IMR-90 (cell line): ENCODE results near the gene NLRC3. TPM values are rescaled to one million over a fixed set of nuclear protein-coding genes. Genes with fewer than 3 reads are reported as not detected.

Experiments
- ATAC-seq: fragments of 200-7000 bp; cut with Tn5 transposase; 2 replicates; pipeline ENCODE4 v1.9.1; 2020; ENCODE audit warnings: low read depth, mild to moderate bottlenecking, moderate library complexity
- BruUV-seq: library from RNA; stranded (reverse); fragments of 400-500 nt; replicated peaks from 2 replicates; lab custom pipeline; 2021; lab: Mats Ljungman, UMichigan
- CTCF ChIA-PET: fragments of 300-600 bp; formaldehyde crosslinking; extraction: SDS; loops from one replicate; lab custom pipeline; 2021; ENCODE audit warnings: antibody characterized with exemption; lab: Yijun Ruan, JAX
- POLR2A ChIA-PET: fragments of 300-600 bp; sonication (Branson Sonifier 250); formaldehyde crosslinking; loops from one replicate; lab custom pipeline; 2022; ENCODE audit warnings: antibody characterized with exemption; ENCODE audit not compliant: unreplicated experiment; lab: Charles Lee
- DNase-seq: peaks from one replicate; pipeline ENCODE4 v3.0.0; 2013
- H2AFZ ChIP-seq: replicated peaks from 2 replicates; pipeline ENCODE3; 2013; ENCODE audit warnings: low read length, mild to moderate bottlenecking; ENCODE audit not compliant: poor library complexity
- H2AK5ac ChIP-seq: 2 replicates; pipeline ENCODE4 v1.6.1; 2013; ENCODE audit warnings: low read depth, low read length, inconsistent platforms
- H2AK9ac ChIP-seq: replicated peaks from 2 replicates; pipeline ENCODE3; 2013; ENCODE audit warnings: mild to moderate bottlenecking, low read depth, low read length, moderate library complexity; ENCODE audit not compliant: poor library complexity
- H2BK120ac ChIP-seq: 2 replicates; pipeline ENCODE4 v1.6.1; 2013; ENCODE audit warnings: low read depth, low read length, inconsistent platforms
- H2BK15ac ChIP-seq: 3 replicates; pipeline ENCODE4 v1.6.1; 2013; ENCODE audit warnings: low read depth, low read length, inconsistent platforms
- H2BK20ac ChIP-seq: 2 replicates; pipeline ENCODE4 v1.6.1; 2013; ENCODE audit warnings: low read depth, mild to moderate bottlenecking, inconsistent platforms, low read length, moderate library complexity
- H2BK5ac ChIP-seq: 2 replicates; pipeline ENCODE4 v1.6.1; 2013; ENCODE audit warnings: mild to moderate bottlenecking, low read depth, low read length, inconsistent platforms; ENCODE audit not compliant: poor library complexity, severe bottlenecking
- H3K14ac ChIP-seq: replicated peaks from 2 replicates; pipeline ENCODE4 v1.6.1; 2013; ENCODE audit warnings: low read depth, low read length, inconsistent platforms
- H3K18ac ChIP-seq: 2 replicates; pipeline ENCODE4 v1.6.1; 2013; ENCODE audit warnings: low read depth, low read length, control low read depth
- H3K23ac ChIP-seq: 2 replicates; pipeline ENCODE4 v1.6.1; 2013; ENCODE audit warnings: low read depth, low read length, inconsistent platforms
- H3K27ac ChIP-seq: 2 replicates; pipeline ENCODE4 v1.5.1; 2013; ENCODE audit warnings: mild to moderate bottlenecking, control low read depth, low read length; ENCODE audit not compliant: insufficient read depth
- H3K27me3 ChIP-seq: 2 replicates; pipeline ENCODE4 v1.6.1; 2013; ENCODE audit warnings: low read length; ENCODE audit not compliant: control insufficient read depth, insufficient read depth
- H3K36me3 ChIP-seq: 2 replicates; pipeline ENCODE4 v1.6.1; 2013; ENCODE audit warnings: low read length, mixed read lengths; ENCODE audit not compliant: control insufficient read depth, insufficient read depth
- H3K4ac ChIP-seq: 2 replicates; pipeline ENCODE4 v1.6.1; 2013; ENCODE audit warnings: low read depth, low read length, inconsistent platforms
- H3K4me1 ChIP-seq: 2 replicates; pipeline ENCODE4 v1.6.1; 2013; ENCODE audit warnings: low read length, mixed read lengths; ENCODE audit not compliant: control insufficient read depth, insufficient read depth
- H3K4me2 ChIP-seq: 2 replicates; pipeline ENCODE4 v1.6.1; 2013; ENCODE audit warnings: low read depth, mild to moderate bottlenecking, control low read depth, low read length, moderate library complexity
- H3K4me3 ChIP-seq: 2 replicates; pipeline ENCODE4 v1.5.1; 2013; ENCODE audit warnings: low read depth, mild to moderate bottlenecking, control low read depth, low read length, moderate library complexity; ENCODE audit not compliant: insufficient read depth
- H3K56ac ChIP-seq: 2 replicates; pipeline ENCODE4 v1.6.1; 2013; ENCODE audit warnings: low read length, inconsistent platforms; ENCODE audit not compliant: insufficient read depth; ENCODE audit errors: extremely low read depth
- H3K79me1 ChIP-seq, 2 experiments: 2 replicates each; pipeline ENCODE4 v1.6.1; 2013; ENCODE audit warnings: low read length in 2 of 2, inconsistent platforms in 1 of 2, low read depth in 1 of 2
- H3K9ac ChIP-seq: 2 replicates; pipeline ENCODE4 v1.6.1; 2013; ENCODE audit warnings: low read depth, low read length, control low read depth
- H3K9me1 ChIP-seq: 2 replicates; pipeline ENCODE4 v1.6.1; 2013; ENCODE audit warnings: low read length, inconsistent platforms; ENCODE audit not compliant: insufficient read depth
- H3K9me3 ChIP-seq: 2 replicates; pipeline ENCODE4 v1.6.1; 2013; ENCODE audit warnings: low read length; ENCODE audit not compliant: control insufficient read depth, insufficient read depth
- H4K20me1 ChIP-seq: 2 replicates; pipeline ENCODE4 v1.6.1; 2013; ENCODE audit warnings: low read length, inconsistent platforms; ENCODE audit not compliant: insufficient read depth
- H4K5ac ChIP-seq: 2 replicates; pipeline ENCODE4 v1.6.1; 2013; ENCODE audit warnings: mild to moderate bottlenecking, low read depth, low read length, control low read depth
- H4K8ac ChIP-seq, 2 experiments: 2 replicates each; pipeline ENCODE4 v1.6.1; 2013; ENCODE audit warnings: low read depth in 2 of 2, low read length in 2 of 2, control low read depth in 1 of 2, inconsistent platforms in 1 of 2
- H4K91ac ChIP-seq: 2 replicates; pipeline ENCODE4 v1.6.1; 2013; ENCODE audit warnings: low read depth, low read length, inconsistent platforms; ENCODE audit not compliant: insufficient read depth
- BHLHE40 ChIP-seq: fragments of 150-350 bp; IDR thresholded peaks from 2 replicates; pipeline ENCODE4 v1.6.1; 2016; ENCODE audit warnings: mild to moderate bottlenecking, low read depth, low read length
- CEBPB ChIP-seq: IDR thresholded peaks from 2 replicates; pipeline ENCODE4 v1.6.1; 2012; ENCODE audit warnings: low read depth, low read length, improper control_type of control experiment
- CHD1 ChIP-seq: IDR thresholded peaks from 2 replicates; pipeline ENCODE4 v1.6.1; 2012; ENCODE audit warnings: low read depth, low read length, improper control_type of control experiment
- CTCF ChIP-seq: conservative IDR thresholded peaks from 2 replicates; pipeline ENCODE4 v1.5.1; 2012; ENCODE audit warnings: mild to moderate bottlenecking, low read depth, low read length, improper control_type of control experiment
- ELK1 ChIP-seq: fragments of 150-350 bp; IDR thresholded peaks from 2 replicates; pipeline ENCODE4 v1.6.1; 2016; ENCODE audit warnings: low read depth, mild to moderate bottlenecking, low read length, moderate library complexity, borderline replicate concordance
- FOS ChIP-seq: fragments of 150-350 bp; IDR thresholded peaks from 2 replicates; pipeline ENCODE4 v1.6.1; 2016; ENCODE audit warnings: low read depth, low read length
- MAFK ChIP-seq: IDR thresholded peaks from 2 replicates; pipeline ENCODE4 v1.6.1; 2012; ENCODE audit warnings: low read depth, low read length, improper control_type of control experiment
- MAZ ChIP-seq: IDR thresholded peaks from 2 replicates; pipeline ENCODE4 v1.6.1; 2012; ENCODE audit warnings: low read depth, mild to moderate bottlenecking, low read length, improper control_type of control experiment, moderate library complexity, borderline replicate concordance
- MXI1 ChIP-seq: IDR thresholded peaks from 2 replicates; pipeline ENCODE4 v1.6.1; 2012; ENCODE audit warnings: low read depth, mild to moderate bottlenecking, low read length, moderate library complexity, borderline replicate concordance
- NFE2L2 ChIP-seq: fragments of 150-350 bp; IDR thresholded peaks from 2 replicates; pipeline ENCODE4 v1.6.1; 2016; ENCODE audit warnings: low read depth, mild to moderate bottlenecking, low read length
- POLR2A ChIP-seq: IDR thresholded peaks from 2 replicates; pipeline ENCODE4 v1.6.1; 2012; ENCODE audit warnings: mild to moderate bottlenecking, low read depth, low read length
- RAD21 ChIP-seq: IDR thresholded peaks from 2 replicates; pipeline ENCODE4 v1.6.1; 2012; ENCODE audit warnings: low read length, improper control_type of control experiment
- RCOR1 ChIP-seq: IDR thresholded peaks from 2 replicates; pipeline ENCODE4 v1.6.1; 2012; ENCODE audit warnings: mild to moderate bottlenecking, low read length, improper control_type of control experiment; ENCODE audit not compliant: insufficient replicate concordance
- RFX5 ChIP-seq: IDR thresholded peaks from 2 replicates; pipeline ENCODE4 v1.8.0; 2012; ENCODE audit warnings: low read depth, mild to moderate bottlenecking, low read length, moderate library complexity
- SMC3 ChIP-seq: fragments of 150-350 bp; IDR thresholded peaks from 2 replicates; pipeline ENCODE4 v1.6.1; 2016; ENCODE audit warnings: low read depth, mild to moderate bottlenecking, antibody characterized with exemption, low read length, moderate library complexity
- USF2 ChIP-seq: fragments of 150-350 bp; IDR thresholded peaks from 2 replicates; pipeline ENCODE4 v1.6.1; 2017; ENCODE audit warnings: mild to moderate bottlenecking, antibody characterized with exemption, low read length, low read depth
- WGBS, 2 experiments: methylation state at CpG; one replicate each; pipeline versions ENCODE4 v1.1.5 to v1.1.7; 2013; ENCODE audit warnings: missing lambda C conversion rate in 2 of 2; ENCODE audit not compliant: insufficient read length in 1 of 2; ENCODE audit errors: extremely low coverage in 2 of 2; 5-methylcytosine and 5-hydroxymethylcytosine counted together
- dilution Hi-C: fragments of 300-500 bp; cut with HindIII; formaldehyde crosslinking; loops from one replicate; pipeline ENCODE4 v1.14.3; 2018; ENCODE audit warnings: low sequenced_read_pairs; ENCODE audit not compliant: unreplicated experiment
- in situ Hi-C: fragments of 300-500 bp; cut with MboI; formaldehyde crosslinking; loops from 3 replicates; pipeline ENCODE4 v1.14.3; 2019; ENCODE audit warnings: low sequenced_read_pairs, inconsistent platforms, mixed read lengths
- intact Hi-C: fragments of 100-400 bp; cut with micrococcal nuclease; formaldehyde crosslinking; loops from 2 replicates; pipeline ENCODE4 v1.10.0; 2022
- polyA plus RNA-seq, 3 experiments: library from polyadenylated mRNA; depleted of rRNA; stranded (reverse); fragments of >200 nt; gene quantifications; 2 replicates each; pipeline ENCODE4 v1.2.3, GENCODE V29; 2012; ENCODE audit warnings: low replicate concordance in 1 of 3
- total RNA-seq: library from RNA; depleted of rRNA; stranded (reverse); fragments of >200 nt; gene quantifications from 2 replicates; pipeline ENCODE4 v1.2.3, GENCODE V29; 2012

Gene NLRC3
- total and polyA plus RNA-seq, 2 of the 4 experiments (the other 2 are of a cell fraction) = not detected

- Histone ChIP-seq H3K14ac (no peak overlapping the region), H2AFZ (no peak overlapping the region), H3K36me3 (peaks cover 26% of the 10 kb centered on the region), H3K27ac (no peak overlapping the region), H3K4me2 (no peak overlapping the region), H2BK20ac (no peak overlapping the region), H3K4me3 (no peak overlapping the region), H2AK5ac (no peak overlapping the region), H3K56ac (no peak overlapping the region), H4K5ac (no peak overlapping the region), H4K91ac (no peak overlapping the region), H2BK15ac (no peak overlapping the region), H4K20me1 (no peaks in the 10 kb centered on the region), H3K18ac (no peak overlapping the region), H3K27me3 (no peaks in the 10 kb centered on the region), H2AK9ac (peak overlapping the region; percentile 45), H4K8ac (no peak overlapping the region), H3K79me1 (no peaks in the 10 kb centered on the region), H3K9ac (no peak overlapping the region), H2BK120ac (no peak overlapping the region), H3K9me3 (peaks cover 3% of the 10 kb centered on the region; the same call in 1 of the 2 replicates), H3K23ac (no peak overlapping the region), H3K9me1 (peaks cover 6% of the 10 kb centered on the region; the same call in 1 of the 2 replicates), H2BK5ac (no peak overlapping the region), H3K4me1 (no peaks in the 10 kb centered on the region), H3K4ac (no peak overlapping the region)
- DNase-seq (no peak), ATAC-seq (no peak)
- ChIA-PET POLR2A (no interaction called here), CTCF (no interaction called here)
- in situ Hi-C loops (no loop called here), intact Hi-C loops (no loop called here), dilution Hi-C loops (no loop called here)
- WGBS, 2 experiments = 93% methylated on average over 8 of the region's 11 CpGs; no CpG with 5 or more reads in 1 of the 2 experiments
- BruUV-seq = no TSS peak
- TF ChIP-seq MAZ = no peak
- no peak for TF ChIP-seq RAD21
- no peak for TF ChIP-seq BHLHE40
- TF ChIP-seq SMC3 = no peak
- TF ChIP-seq ELK1 = no peak
- TF ChIP-seq CTCF = no peak
- TF ChIP-seq MAFK = no peak
- no peak for TF ChIP-seq CHD1
- TF ChIP-seq FOS = no peak
- TF ChIP-seq CEBPB = no peak
- TF ChIP-seq MXI1 = no peak
- TF ChIP-seq POLR2A = no peak
- TF ChIP-seq RCOR1 = no peak
- no peak for TF ChIP-seq USF2
- TF ChIP-seq RFX5 = no peak
- TF ChIP-seq NFE2L2 = no peak
Measured at GRCh38 chr16:3595110-3595486, 17.9 kb upstream of the NLRC3 start.
